HG02938 (cell line): ENCODE data around the gene ATP11A.
A peak's percentile ranks its signal among the peaks of the same experiment; 100 is the strongest.

Experiments used
- ATAC-seq: cut with Tn5 transposase; IDR thresholded peaks from one replicate; pipeline ENCODE4 v1.9.1; 2021; ENCODE audit warnings: mild to moderate bottlenecking, moderate library complexity; ENCODE audit not compliant: unreplicated experiment

Gene ATP11A

DNA sequence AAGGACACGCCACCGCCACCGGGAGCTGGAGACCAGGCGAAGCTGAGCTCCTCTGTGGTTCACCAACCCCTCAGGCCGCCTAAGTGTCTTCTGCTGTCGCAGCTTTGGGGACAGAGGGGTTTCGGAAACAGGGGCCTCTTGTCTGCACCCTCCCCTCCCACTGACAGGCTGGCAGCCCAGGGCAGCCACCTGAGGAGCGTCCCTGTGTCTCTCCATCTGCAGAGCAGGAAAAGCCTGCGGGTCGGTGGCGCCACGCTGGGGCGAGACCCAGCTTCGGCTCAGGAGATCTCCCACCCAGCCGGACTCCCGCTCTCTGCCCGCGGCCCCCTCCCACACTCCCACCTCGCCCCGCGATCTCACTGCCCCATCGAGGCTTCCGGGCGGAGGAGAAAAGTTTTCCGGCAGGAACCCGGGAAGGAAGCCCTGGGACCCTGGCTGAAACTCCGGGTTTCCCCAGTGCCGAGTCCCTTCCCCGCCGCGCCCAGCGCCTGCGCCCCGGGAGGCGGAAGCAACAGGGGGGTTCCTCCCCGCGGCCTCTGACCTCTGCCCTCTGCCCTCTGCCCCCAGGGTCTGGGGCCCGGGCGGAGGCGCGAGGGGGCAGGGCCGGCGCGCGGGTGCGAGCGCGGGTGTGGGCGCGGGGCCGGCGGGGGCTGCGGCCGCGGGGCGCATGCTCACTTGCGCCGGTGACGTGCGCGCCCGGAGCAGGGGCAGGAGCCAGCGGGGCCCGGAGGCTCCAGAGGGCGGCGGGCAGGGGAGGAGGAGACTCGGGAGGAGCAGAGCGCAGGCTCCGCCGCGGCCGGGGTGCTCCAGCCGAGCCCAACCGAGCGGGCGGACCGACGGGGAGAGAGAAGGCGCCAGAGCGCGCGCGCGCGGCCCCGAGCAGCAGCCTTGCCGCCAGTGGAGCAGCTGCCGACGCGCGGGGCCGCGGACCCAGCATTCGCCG, at the start of gene ATP11A:
Gene ATP11A, plus strand, starts transcription at position 736 of the 943 bp plus-strand sequence. CDS start 379 bp downstream, outside the sequence.
- ATAC-seq, result peak; percentile 58

DNA sequence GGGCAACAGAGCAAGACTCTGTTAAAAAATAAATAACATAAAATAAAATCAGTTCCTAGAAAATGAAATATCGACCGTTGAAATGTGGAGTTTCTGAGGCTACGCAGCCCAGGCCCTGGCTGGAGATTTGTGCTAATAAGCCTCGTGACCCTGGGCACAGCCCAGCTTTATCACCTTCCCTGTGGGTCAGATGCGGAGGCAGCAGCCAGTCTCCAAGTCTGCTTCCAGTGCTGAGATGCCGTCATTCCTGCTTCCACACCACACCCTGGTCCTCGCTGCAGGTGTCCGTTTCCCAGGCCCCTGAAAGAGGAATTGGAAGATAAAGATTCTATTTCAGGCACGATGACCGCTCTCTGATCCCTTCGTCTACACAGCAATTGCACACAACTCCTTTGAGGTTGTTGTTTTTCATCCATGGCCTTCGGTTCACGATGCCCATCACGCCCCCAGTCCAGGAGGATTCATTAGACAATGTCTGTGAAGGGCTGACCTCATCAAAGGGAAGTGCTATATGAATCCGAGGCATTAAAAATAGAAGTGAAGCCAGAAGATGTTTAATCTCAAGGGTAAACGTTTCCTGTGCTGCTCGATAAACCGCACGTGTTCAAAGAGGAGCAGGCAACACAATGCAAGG, 48.3 kb upstream of the ATP11A start:
- no peak for ATAC-seq

DNA sequence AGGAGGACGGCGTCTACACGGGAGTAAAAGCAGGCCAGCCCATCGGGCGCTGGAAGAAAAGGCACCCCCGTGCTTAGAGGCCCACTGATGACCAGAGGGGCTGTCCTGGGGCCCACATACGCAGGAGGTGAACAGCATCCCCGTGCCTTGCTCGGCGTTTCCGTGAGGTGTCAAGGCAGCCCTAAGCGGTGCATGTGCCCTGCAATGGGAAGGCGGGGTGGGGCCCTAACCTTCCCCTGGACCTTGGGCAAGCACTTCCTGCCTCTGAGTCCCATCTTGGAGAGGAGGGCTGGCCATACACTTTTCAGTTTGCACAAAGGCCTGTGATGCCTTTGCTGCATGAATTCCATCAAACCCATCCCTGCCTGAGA, 47.8 kb upstream of the ATP11A start:
- ATAC-seq, result no peak

DNA sequence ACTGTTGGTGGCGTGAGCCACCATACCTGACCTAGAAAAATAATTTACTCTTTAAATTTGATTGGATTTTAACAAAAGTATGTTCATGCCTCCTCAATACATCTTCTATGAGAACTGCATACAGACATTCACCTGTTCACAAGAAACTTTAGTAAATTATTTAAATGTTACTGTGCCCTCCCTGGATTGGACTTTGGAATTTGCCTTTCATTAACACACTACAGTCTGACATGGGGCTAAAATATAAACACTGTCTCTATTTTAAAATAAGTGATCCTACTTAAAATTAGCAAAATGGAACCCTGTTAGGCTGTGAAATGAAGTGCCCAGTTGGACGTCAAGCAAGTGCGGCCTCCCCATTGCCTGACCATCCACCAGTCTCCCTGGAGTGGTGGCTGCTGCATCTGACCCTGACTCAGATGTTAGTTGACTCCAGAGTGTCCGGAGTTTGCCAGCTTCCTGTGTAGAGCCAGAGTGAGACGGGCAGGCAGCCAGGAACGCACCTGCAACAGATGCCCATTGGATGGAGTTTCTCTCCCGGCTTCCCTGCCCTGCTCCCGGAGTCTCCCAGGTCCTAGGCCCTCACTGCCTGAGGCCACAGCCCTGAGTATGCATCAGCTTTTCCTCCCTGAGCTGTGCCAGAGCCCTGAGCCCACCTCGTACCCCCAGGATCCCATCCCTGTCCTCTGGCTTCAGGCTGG, 45.9 kb upstream of the ATP11A start:
- no peak for ATAC-seq

DNA sequence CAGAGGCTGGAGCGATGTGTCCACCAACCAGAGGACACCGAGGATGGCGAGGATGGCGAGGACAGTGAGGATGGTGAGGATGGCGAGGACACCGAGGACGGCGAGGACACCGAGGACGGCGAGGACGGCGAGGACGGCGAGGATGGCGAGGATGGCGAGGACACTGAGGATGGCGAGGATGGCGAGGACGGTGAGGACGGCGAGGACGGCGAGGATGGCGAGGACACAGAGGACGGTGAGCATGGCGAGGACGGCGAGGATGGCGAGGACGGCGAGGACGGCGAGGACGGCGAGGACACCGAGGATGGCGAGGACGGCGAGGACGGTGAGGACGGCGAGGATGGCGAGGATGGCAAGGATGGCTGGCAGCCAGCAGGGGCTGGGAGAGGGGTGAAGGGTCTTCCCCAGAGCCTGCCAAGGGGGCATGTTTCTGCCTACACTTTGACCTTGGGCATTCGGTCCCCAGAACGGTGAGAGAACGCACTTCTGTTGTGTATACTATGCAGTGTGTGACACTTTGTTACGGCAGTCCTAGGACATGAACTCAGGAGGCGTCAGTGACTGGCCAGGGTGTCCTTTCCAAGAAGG, 44.4 kb upstream of the ATP11A start:
- ATAC-seq, result no peak

DNA sequence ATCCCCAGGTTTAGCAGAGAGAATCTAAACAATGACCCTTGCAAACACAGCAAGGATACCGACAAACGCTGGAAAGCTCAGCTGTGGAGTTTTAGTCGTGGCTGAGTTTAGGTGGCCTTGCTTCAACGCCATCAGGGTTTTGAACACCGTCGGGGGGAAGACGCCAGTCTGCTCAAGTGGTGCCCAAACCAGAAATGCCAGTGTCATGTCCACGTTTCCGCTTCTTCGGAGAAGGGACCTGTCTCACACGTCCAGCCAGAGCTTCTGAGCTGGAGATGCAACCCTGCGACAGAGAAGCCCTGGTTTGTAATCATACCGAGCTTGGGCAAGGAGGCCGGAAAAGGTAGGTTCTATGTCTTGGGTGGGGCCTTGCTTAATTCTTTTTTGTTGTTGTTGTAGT, 42.6 kb upstream of the ATP11A start:
- no peak for ATAC-seq

DNA sequence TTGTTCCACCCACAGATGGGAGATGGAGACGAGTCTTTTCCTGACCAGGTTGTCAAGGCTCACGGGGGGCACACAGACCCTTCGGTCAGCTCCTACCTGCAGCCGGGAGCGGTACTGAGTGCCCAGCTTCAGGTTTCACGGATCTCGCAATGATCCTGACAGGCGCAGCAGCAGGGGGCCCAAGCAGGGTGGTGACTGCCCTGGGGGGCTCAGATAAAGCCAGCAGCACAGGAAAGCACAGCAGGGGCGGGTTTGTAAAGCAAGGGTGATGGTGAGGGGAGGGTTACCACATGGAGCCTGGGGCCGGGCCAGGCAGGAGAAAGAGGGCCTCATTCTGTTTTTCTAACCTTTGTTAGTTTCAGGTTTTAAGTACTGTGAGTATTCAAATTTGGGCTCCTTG, 41.7 kb upstream of the ATP11A start:
- no peak for ATAC-seq

DNA sequence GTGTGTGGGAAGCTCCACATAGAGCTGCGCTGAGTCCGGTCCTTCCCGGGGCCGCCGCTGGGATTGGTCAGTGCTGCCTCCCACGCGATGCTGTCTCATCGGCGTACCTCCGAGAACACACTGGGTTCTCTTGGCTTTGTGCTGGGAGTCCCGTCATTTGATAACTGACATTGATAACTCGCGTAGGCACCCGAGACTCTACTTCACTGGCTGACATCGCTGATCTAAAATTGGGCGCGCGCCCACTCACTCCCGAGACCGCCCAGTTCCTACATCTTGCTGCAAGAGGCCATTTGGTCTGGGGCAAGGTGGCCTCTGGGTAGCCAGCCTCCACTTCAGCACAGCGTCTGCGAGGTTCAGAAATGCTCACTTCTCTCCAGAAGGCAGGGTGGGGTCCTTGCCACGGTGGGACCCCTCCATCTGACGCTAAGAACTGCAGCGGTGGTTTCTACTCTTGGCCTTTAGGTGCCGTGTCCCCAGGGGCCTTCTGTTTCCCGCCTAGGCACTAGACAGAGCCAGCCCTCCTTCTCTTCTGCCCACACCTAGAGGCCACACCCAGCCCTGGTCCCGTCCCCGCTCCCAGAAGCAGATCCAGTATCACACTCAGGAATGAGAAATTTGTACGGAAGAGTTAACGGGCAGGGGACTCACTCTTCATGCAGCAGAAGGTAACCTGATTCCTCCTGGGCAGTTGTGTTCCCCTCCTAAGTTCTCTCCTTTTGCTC, 40.7 kb upstream of the ATP11A start:
- no peak for ATAC-seq

DNA sequence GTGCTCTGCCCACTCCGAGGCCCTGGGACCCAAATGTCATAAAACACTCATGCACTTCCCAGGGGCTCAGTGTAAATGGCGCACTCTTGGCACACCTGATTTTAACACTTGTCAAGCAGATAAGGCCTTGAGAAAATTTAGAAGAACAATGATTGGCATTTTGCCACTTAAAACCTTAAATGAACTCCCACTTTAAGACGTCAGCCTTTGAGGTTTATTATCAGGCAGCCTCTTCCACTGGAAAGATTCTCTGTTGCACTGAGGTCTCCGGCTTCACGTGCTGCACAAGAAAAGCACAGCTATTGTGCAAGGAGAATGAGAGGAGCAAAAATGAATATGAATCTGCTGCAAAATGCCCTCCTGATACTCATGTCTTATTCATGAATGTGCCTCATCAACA, 38.5 kb upstream of the ATP11A start:
- ATAC-seq, result no peak

DNA sequence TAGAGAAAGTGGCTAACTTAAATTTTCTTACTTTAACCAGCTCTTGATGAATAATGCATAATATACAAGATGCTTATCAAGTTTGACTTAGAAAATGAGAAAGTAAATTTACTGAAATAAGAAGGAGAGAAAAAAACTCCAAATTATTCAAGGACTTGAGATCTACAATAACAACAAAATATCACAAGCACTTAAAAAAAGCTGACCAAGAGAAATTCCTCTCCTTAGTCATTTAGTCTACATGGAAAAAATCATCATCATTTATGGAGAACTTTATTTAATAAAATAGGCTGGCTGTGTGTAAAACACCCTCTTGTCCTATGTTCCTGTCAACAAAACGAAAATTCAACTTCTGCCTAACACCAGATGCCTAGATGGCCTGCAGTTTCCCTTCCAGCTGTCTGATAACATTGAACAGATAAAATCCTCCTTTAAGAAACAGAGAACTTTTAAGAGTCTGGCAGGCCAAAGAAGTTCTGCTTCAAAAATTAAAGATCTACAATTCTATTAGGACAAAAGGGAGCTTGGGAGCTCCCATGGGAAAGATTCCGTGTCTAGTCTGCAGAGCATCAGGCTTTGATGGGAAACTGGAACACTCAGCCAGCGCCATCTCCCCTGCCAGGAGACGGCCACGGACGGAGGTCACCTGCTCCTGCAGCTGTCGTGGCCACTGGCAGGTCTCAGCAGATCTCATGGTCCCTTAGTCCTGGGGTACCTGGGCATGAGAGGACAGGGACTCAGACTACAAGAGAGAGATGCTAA, 37.9 kb upstream of the ATP11A start:
- no peak for ATAC-seq

DNA sequence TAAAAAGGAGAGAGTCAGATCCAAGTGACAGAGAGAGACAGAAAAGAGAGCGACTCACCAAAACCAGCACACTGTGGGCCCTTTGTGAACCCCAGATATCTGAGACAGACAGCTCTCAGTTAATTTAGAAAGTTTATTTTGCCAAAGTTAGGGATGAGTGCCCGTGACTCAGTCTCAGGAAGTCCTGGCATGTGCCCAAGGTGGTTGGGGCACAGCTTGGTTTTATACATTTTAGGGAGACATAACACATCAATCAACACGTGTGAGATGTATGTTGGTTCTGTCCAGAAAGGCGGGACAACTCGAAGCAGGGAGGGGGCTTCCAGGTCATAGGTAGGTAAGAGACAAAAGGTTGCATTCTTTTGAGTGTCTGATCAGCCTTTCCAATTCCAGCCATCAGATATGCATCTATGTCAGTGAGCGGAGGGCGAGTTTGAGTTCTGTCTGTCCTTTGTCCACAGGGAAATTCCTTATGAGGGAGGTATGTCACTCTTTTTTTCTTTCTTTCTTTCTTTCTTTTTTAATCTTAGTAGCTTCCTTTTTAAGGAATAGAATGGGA, 37.2 kb upstream of the ATP11A start:
- ATAC-seq, result no peak

DNA sequence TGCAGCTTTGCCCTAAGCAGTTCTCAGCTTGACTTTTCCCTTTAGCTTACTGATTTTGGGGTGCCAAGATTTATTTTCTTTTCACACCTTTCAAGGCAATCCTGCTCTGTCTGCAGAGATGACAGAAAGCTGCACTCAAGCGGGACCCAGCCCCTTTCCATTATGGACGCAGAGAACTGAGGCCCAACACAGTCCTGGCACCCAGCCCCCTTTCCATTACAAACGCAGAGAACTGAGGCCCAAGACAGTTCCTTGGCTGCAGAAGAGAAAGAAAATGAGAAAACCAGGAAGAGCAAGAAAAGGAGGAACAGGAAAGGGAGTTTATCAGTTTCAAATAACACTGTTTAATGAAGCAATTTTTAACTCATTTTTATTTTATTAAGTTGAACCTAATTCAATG, 36.8 kb upstream of the ATP11A start:
- no peak for ATAC-seq

DNA sequence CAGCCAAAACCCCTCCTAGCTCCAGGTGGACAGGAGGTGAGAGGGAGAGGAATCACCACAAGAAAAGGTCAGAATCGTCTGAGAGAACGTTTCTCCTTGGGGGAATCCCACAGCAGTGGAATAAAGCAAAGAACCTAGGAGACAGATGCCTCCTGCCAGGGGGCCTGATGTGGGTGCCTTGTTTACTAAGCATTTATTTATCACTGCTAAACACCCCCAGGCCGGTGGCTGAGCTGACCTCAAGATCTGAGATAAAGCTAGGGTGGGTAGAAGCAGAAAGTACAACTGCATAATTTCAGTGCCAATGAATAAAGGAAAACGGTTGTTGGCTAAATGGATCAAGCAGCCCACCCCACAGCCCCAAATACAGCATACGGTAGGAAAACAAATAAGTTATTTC, 33.9 kb upstream of the ATP11A start:
- ATAC-seq, result no peak

DNA sequence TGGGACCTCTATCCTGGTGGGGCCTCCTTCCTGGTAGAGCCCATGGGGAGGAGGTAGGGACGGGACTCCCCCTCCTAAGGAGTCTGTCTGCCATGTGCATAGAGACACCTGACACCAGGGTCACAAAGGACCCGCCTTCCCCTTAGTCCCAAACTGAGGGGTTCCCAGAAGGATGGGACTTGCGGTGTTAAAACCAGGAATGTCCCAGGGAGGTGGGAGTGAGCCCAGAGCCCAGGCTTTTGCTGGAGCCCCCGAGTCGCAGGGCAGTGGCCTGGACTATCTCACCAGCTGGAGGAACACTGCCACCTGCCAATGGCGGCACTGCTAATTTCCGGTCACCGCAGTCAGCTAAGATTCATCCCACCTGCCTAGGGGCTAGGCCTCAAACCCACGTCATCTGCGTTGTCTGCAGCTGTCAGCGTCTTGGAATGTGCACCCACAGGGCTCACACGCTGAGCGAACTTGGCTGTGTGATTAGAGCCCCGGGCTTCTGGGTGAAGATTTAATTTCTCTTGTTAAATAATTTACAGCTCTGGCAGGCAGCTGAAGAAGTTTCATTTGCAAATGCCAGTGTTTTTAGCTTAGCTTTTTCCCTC, 31.9 kb upstream of the ATP11A start:
- ATAC-seq, result no peak

DNA sequence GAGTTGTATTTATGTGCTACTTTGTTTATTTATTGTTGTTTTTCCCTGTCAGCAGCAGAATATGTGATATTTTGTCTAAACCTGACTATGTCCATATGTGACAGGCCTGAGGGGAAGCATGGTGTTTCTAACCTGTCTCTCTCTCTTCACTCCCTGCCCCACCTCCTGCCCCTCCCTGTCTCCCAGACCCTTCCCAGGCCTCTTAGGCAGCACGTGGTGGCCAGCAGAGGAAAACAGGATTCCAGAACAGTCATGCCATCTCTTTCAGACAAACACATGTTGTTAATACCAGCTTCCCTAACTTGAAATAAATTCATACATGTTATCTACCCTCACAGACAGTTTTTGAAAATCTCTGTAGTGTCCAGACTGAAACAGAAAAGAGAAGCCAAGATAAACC, 31.0 kb upstream of the ATP11A start:
- ATAC-seq, result no peak

DNA sequence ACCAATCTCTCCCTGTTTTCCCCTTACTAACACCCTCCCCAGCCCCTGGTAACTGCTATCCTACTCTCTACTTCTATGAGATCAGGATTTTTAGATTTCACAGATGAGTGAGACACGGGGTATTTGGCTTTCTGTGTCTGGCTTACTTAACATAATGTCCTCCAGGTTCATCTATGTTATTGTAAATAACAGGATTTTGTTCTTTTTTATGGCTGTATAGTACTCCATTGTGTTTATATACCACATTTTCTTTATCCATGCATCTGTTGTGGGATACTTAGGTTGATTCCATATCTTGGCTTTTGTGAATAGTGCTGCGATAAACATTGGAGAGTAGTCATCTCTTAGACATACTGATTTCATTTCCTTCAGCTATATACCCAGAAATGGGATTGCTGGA, 28.5 kb upstream of the ATP11A start:
- no peak for ATAC-seq

DNA sequence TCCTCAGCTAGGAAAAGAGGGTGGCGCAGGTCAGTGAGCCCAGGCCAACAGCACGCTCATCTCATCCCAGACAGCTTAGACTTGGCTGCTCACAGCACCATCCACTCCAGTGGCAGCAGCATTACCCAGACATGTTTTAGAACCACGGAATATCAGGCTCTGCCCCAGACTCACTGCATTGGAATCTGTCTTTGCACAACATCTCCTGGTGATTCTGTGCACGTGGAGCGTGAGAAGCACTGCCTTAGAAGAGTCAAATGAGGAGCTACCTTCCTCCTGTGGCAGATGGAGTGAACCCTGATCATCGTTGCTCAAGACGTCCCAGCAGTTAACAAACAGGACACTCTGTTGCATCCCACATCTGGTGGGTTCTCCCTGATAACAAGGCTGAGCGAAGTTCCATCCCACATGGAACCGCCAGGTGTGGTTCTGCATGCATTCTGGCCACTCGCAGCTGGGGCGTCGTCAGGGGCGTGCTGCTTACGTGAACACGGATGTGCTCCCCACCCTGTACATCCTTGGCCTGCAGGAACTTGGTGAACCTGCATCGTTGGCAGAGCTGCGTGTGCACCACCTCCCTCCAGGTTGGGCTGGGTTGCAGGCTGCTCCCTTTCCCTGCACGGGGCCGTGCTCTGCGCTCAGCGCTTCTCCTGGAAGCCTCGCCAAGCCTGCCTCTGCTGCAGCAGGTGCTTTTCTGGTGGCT, 25.2 kb upstream of the ATP11A start:
- no peak for ATAC-seq

DNA sequence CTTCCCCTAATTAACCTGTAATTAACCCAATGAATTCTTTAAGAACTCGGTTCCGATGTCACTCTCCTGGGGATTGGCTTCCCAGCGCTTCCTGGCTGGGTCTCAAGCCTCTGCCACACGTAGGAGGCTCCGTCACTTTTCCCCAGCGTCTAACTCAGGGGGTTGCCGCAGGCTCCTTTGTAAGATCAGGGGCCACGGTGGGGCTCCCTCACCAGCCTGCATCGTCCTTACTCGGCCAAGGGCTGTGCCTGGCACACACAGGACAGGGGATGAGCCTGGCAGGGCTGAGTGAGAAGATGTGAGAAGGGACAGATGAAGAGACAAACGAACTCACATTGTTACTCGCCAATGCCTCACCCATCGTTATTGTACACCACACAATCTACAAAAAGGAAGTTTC, 20.9 kb upstream of the ATP11A start:
- no peak for ATAC-seq
